GM18520 (cell line): Measurements from ENCODE around the gene NCAPD3.

Experiments used
- ATAC-seq: cut with Tn5 transposase; IDR thresholded peaks from one replicate; pipeline ENCODE4 v1.9.1; 2021; ENCODE audit not compliant: unreplicated experiment

The NCAPD3 gene

GRCh38 chr11:134252346-134253187 lies 28.8 kb upstream of the NCAPD3 start:
- no peak for ATAC-seq

- ATAC-seq: no peak
Observed at GRCh38 chr11:134250675-134251074, 26.9 kb upstream of the NCAPD3 start.

GRCh38 chr11:134250246-134250645 lies 26.5 kb upstream of the NCAPD3 start:
- ATAC-seq: no peak

- no peak for ATAC-seq
Observed at GRCh38 chr11:134248910-134249480, 25.2 kb upstream of the NCAPD3 start.

- ATAC-seq: no peak
Observed at GRCh38 chr11:134246678-134247077, 22.9 kb upstream of the NCAPD3 start.

GRCh38 chr11:134246100-134246499 lies 22.3 kb upstream of the NCAPD3 start:
- no peak for ATAC-seq

GRCh38 chr11:134245434-134245833 lies 21.7 kb upstream of the NCAPD3 start:
- no peak for ATAC-seq

- no peak for ATAC-seq
Observed at GRCh38 chr11:134244593-134244992, 20.8 kb upstream of the NCAPD3 start.

- ATAC-seq: no peak
Observed at GRCh38 chr11:134243913-134244312, 20.1 kb upstream of the NCAPD3 start.

- ATAC-seq: no peak
Observed at GRCh38 chr11:134242376-134242775, 18.6 kb upstream of the NCAPD3 start.

GRCh38 chr11:134240592-134240991 lies 16.8 kb upstream of the NCAPD3 start:
- no peak for ATAC-seq

- no peak for ATAC-seq
Observed at GRCh38 chr11:134238956-134239355, 15.2 kb upstream of the NCAPD3 start.

GRCh38 chr11:134237557-134237922 lies 13.8 kb upstream of the NCAPD3 start:
- no peak for ATAC-seq

GRCh38 chr11:134236834-134237556 lies 13.2 kb upstream of the NCAPD3 start:
- ATAC-seq: no peak

- no peak for ATAC-seq
Observed at GRCh38 chr11:134235399-134235798, 11.6 kb upstream of the NCAPD3 start.

GRCh38 chr11:134233729-134234179 lies 10.0 kb upstream of the NCAPD3 start:
- no peak for ATAC-seq

- ATAC-seq: no peak
Observed at GRCh38 chr11:134231958-134232659, 8.3 kb upstream of the NCAPD3 start.

GRCh38 chr11:134230339-134230738 lies 6.6 kb upstream of the NCAPD3 start:
- ATAC-seq: no peak

- ATAC-seq: no peak
Observed at GRCh38 chr11:134229126-134229790, 5.5 kb upstream of the NCAPD3 start.

- peak; percentile 33 for ATAC-seq
Observed at GRCh38 chr11:134228625-134229024, 4.9 kb upstream of the NCAPD3 start.
